Measurements from ENCODE around the gene STAT4.

STAT4 gene, protein sequence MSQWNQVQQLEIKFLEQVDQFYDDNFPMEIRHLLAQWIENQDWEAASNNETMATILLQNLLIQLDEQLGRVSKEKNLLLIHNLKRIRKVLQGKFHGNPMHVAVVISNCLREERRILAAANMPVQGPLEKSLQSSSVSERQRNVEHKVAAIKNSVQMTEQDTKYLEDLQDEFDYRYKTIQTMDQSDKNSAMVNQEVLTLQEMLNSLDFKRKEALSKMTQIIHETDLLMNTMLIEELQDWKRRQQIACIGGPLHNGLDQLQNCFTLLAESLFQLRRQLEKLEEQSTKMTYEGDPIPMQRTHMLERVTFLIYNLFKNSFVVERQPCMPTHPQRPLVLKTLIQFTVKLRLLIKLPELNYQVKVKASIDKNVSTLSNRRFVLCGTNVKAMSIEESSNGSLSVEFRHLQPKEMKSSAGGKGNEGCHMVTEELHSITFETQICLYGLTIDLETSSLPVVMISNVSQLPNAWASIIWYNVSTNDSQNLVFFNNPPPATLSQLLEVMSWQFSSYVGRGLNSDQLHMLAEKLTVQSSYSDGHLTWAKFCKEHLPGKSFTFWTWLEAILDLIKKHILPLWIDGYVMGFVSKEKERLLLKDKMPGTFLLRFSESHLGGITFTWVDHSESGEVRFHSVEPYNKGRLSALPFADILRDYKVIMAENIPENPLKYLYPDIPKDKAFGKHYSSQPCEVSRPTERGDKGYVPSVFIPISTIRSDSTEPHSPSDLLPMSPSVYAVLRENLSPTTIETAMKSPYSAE

GRCh38 chr2:191150600-191151330, at the start of gene STAT4:
Gene STAT4 (minus strand): TSS chr2:191150994. CDS start chr2:191148203, 2,791 bp downstream.
- DNase-seq (ENCODE audit: low read depth, low spot score) = peak; percentile 27

DNA sequence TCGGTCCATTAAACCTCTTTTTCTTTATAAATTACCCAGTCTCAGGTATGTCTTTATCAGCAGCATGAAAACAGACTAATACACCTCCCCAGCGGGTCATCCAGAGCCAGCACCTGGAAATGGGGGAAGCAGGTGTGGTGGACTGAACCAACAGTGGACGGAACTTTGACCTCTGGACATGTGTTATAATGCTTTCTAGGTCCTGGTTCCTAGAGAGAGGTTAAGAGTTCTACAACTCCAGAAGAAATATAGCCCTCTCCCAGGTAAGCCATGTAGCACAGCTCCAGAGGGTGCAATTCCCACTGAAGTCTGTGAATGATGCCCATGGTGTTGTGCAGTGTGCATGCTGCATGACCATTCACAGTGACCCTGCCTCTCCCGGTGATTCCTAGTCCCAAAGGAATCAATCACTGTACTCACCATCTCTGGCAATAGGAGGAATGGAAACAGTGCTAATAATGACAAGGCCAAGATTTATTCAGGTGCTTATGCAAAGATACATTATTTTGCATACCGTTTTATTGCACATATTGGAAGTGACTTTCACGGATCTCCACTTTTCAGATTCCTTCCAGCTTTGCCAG, 49.2 kb upstream of the STAT4 start:
- no peak for DNase-seq (ENCODE audit: low read depth, low spot score)

DNA sequence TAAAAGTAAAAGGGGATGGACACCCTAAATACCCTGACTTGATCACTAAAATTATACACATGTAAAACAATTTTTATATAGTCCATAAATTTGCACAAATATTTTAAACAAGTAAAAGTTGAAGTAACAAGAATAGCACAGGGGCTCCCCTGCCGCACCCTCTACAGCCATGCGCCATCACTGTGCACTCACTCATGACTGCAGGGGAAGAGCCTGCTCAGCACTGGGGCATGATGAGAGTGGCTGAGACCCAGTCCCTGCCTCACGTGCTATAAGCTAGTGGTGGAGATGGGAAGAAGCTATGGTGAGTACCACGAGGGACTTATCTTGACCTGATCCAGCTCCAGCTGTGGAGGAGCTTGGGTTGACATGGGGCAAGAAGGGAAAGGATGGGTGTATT, 47.5 kb upstream of the STAT4 start:
- no peak for DNase-seq (ENCODE audit: low read depth, low spot score)

- no peak for DNase-seq (ENCODE audit: low read depth, low spot score)
These were observed 46.3 kb upstream of the STAT4 start for GRCh38 chr2:191197096-191197495.

- no peak for DNase-seq (ENCODE audit: low read depth, low spot score)
These were observed 44.2 kb upstream of the STAT4 start for GRCh38 chr2:191195021-191195420.

GRCh38 chr2:191190861-191191552, 40.2 kb upstream of the STAT4 start:
- DNase-seq (ENCODE audit: low read depth, low spot score) = no peak

DNA sequence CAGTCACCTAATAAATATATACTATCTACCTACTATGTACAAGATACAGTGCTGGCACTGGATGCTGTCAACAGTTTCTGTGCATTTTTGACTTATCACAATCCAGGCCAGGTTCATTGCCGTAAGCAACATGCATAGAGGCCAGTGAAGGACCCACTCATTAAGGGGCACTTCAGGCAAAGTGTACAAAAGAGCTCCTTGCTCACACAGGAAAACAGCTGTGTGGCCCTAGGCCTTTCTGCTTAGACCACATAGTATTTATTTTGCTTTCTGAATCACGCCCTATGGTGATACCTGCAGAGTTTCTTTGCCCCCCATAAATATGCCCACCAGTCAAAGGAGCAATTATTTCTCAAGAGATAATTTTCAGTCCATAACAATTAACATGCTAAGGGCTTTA, 39.6 kb upstream of the STAT4 start:
- no peak for DNase-seq (ENCODE audit: low read depth, low spot score)

GRCh38 chr2:191189112-191189635, 38.4 kb upstream of the STAT4 start:
- DNase-seq (ENCODE audit: low read depth, low spot score) = no peak

DNA sequence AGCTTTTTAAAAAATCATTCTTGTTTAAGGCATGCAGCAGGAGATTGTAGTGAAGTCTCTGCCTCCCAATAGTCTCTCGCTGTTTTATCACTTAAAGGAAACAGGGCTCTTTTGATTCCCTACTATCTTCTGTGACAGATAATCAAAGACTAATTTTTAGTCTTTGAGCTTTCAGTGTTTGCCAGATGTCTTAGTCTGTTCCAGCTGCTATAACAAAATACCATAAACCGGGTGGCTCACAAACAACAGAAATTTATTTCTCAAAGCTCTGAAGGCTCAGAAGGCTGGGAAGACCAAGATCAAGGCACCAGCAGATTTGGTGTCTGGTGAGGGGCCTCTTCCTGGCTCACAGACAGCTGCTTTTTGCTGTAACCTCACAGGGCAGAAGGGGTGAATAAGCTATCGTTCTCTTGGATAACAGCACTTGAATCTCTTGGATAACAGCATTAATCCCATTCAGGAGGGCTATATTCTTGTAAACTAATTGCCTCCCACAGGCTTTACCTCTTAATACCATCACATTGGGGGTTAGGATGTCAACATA, 37.8 kb upstream of the STAT4 start:
- DNase-seq (ENCODE audit: low read depth, low spot score) = no peak

- DNase-seq (ENCODE audit: low read depth, low spot score) = no peak
These were observed 36.5 kb upstream of the STAT4 start for GRCh38 chr2:191187105-191187829.

DNA sequence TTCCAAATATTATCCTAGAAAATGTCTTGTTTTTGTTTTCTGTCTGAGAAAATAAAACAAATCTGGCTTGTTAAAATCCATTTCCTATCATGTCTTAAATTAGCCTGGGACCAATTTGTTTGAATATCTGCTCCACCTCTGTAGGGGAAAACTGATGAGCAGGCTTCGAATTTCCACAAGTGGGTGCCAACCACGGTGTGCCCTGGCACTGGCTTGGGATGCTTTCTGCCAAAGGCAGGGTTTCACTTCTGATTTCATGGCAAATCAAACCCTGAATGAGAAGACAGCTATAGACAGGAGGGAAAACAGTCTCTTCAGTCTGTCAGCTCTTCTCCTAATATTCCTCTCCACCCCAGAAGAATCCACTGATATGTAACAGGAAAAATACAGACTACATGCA, 33.7 kb upstream of the STAT4 start:
- DNase-seq (ENCODE audit: low read depth, low spot score) = no peak

DNA sequence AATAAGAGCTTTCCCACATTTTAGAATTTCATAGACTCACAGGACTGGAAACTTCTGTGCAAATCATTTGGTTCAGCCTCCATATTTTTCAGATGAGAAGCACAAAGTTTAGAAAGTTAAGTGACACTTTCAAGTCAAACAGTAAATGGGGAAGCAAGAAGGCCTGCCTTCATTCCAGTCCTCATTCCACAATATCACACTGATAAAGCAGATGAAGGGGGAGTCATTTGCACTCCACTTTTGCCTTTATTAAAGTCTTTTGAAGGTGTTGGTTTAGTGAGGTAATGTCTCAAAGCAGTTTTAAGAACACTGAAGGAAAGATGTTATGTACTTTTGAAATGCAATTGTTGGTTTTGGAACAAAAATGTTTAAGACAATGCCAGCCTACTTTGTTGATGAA, 32.7 kb upstream of the STAT4 start:
- DNase-seq (ENCODE audit: low read depth, low spot score) = no peak

DNA sequence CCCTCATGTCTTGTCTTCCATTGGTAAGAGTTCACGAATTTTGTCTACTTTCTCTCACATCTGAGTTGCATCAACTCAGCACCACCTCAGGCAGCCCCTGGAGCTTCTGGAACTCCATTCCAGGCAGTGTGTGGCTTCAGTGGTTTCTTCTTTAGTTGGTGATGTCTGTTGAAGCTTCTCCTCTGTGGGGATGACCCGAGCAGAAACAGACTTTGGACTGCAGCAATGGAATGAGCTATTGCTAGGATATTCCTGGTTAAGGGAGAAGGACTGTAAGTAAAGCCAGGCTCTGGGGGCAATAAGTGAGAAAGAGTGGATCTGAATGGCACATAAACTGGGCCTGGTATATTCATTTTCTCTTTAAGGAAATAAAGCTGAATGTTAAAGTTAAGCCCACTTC, 32.3 kb upstream of the STAT4 start:
- no peak for DNase-seq (ENCODE audit: low read depth, low spot score)

DNA sequence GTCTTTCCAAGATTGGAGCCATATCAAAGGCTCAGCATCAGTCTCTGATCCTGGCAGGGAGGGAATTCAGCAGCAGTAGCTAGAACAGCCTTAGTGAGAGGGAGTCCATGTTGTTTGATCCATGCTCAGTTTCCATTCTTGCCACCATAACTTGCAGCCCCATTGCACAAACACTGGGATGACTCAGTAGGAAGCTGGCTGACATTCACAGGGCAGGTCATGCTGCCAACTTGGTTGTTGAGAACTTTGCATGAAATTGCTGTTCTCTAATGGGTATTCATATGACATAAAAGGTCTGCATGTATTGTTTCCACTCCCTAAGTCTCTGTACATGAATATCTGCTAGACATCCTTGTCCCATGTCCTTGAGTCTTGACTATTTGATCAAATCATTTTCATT, 29.9 kb upstream of the STAT4 start:
- no peak for DNase-seq (ENCODE audit: low read depth, low spot score)

GRCh38 chr2:191180276-191180675, 29.5 kb upstream of the STAT4 start:
- DNase-seq (ENCODE audit: low read depth, low spot score) = no peak

DNA sequence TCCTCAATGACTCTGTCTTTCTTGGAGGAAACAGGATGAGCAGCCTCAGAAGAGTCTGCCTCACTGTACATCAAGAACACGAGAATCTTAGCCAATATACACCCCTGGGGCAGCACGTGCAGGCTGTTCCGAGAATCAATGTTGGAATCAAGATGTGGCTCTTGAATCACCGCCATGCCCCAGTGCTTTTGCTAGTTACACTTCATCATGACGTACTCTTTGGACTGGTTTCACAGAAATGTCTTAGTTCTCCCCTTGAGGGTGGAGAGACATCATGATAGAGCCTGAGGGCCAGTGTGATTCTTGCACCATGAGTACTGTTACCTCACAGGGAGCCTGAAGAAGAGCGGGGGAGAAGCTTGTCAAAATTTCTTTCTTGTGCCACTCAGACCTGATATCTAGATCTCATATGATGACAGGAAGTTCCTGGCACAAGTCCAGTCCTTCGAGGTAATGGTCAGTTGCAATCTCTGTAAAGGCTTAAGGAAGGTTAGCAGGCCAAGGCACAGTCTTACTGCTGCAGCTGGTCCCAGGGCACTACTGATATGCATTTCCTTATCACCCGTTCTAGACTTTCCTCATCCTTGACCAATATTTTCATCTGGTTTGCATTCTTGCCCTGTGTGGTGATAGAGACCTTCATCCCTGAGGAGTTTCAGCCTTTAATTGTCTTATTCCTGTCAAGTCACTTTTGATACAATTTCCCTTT, 28.2 kb upstream of the STAT4 start:
- DNase-seq (ENCODE audit: low read depth, low spot score) = no peak

DNA sequence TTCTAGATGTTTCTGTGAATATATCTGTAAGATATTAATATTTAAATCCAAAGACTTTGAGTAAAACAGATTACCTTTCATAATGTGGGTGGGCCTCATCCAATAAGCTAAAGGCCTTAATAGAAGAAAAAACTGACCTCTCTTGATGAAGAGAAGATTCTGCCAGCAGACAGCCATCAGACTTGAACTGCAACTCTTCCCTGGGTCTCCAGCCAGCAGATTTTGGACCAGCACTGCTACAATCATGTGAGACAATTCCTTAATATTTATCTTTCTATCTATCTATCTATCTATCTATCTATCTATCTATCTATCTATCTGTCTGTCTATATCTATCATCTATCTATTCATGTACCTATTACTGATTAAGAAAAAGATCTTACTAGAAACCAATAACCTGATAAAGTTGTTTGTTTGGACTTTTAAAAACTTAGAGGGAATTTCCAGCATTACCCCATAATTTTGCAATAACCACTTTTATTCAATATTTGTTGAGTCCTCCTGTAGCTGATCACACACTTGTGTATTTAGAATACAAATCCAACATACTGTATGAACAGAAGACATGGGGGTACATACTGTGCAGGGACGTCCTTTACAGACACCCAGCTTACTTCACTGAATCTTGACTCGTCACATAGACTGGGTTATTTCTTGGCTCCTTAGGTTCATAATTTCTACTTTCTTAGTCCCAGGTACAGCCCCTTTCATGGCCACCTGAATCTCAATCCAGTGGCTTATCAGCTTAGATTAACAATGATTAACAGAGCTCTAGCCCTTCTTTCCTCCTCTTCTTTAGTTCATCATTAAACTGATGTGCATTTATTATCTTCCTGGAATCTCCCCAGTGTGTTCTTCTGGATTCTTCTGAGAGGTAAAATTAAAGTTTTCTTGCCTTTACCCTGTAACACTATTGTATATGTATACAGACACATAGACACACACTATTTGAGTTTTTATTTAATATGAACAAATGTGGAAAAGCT, 27.2 kb upstream of the STAT4 start:
- DNase-seq (ENCODE audit: low read depth, low spot score) = no peak

- DNase-seq (ENCODE audit: low read depth, low spot score) = no peak
These were observed 26.1 kb upstream of the STAT4 start for GRCh38 chr2:191176801-191177438.
